ENCODE results near the gene SEBOX.
"Not testable (repeated sequence)": the region's sequence is repeated elsewhere in the genome, so short reads cannot be mapped to it uniquely, and the experiment has no call there.

The SEBOX gene

GRCh38 chr17:28367641-28368305, 2.8 kb upstream of the SEBOX start:
- DNase-seq, result no peak

- no peak for DNase-seq
These were observed 1.6 kb upstream of the SEBOX start for GRCh38 chr17:28366605-28367004.

- no peak for DNase-seq
These were observed 488 bp upstream of the SEBOX start for GRCh38 chr17:28365487-28365886.

GRCh38 chr17:28363776-28364650, 986 bp downstream of the SEBOX start:
- no peak for DNase-seq

GRCh38 chr17:28363186-28363585, 1.8 kb downstream of the SEBOX start:
- DNase-seq, result no peak

GRCh38 chr17:28357901-28358197, 7.2 kb downstream of the SEBOX start:
- no peak for DNase-seq

GRCh38 chr17:28357061-28357900, 7.7 kb downstream of the SEBOX start, which contains the start of gene POLDIP2:
Gene POLDIP2 (minus strand): TSS chr17:28357527. CDS start chr17:28357448, 79 bp downstream.
- peak; percentile 97 for DNase-seq

GRCh38 chr17:28350271-28350670, 14.7 kb downstream of the SEBOX start:
- no peak for DNase-seq

GRCh38 chr17:28348979-28349378, 16.0 kb downstream of the SEBOX start:
- no peak for DNase-seq

- DNase-seq, result no peak
These were observed 17.6 kb downstream of the SEBOX start for GRCh38 chr17:28347261-28347891.

GRCh38 chr17:28346746-28347246, 18.2 kb downstream of the SEBOX start:
- no peak for DNase-seq

GRCh38 chr17:28346199-28346580, 18.8 kb downstream of the SEBOX start:
- no peak for DNase-seq

- DNase-seq, result no peak
These were observed 19.4 kb downstream of the SEBOX start for GRCh38 chr17:28345419-28346198.

GRCh38 chr17:28344435-28344901, 20.5 kb downstream of the SEBOX start:
- DNase-seq, result no peak

GRCh38 chr17:28344011-28344410, 21.0 kb downstream of the SEBOX start:
- DNase-seq, result no peak

GRCh38 chr17:28343491-28343932, 21.5 kb downstream of the SEBOX start:
- no peak for DNase-seq

GRCh38 chr17:28342313-28342712, 22.7 kb downstream of the SEBOX start:
- DNase-seq, result no peak

GRCh38 chr17:28341516-28341915, 23.5 kb downstream of the SEBOX start:
- no peak for DNase-seq

- DNase-seq, result no peak
These were observed 24.6 kb downstream of the SEBOX start for GRCh38 chr17:28340374-28340773.

GRCh38 chr17:28339431-28339830, 25.6 kb downstream of the SEBOX start:
- DNase-seq, result no peak

- DNase-seq, result not testable (repeated sequence)
These were observed 26.2 kb downstream of the SEBOX start for GRCh38 chr17:28338769-28339212.

All from activated naive CD4-positive, alpha-beta T cell treated with Interleukin-2 at 50 U/mL for 16 hours (primary cell).